HepG2 (cell line): ENCODE results near the gene GDF2. TPM values are rescaled to one million over a fixed set of nuclear protein-coding genes. Genes with fewer than 3 reads are reported as not detected.

Experiments used
- HNF4A ChIP-seq: sonication (generic); formaldehyde crosslinking; IDR thresholded peaks from 2 replicates; pipeline ENCODE4 v1.4.0; 2020; ENCODE audit warnings: missing genetic modification reagents
- HNRNPLL ChIP-seq: fragments of 200-400 bp; formaldehyde crosslinking; IDR thresholded peaks from 2 replicates; pipeline ENCODE4 v1.6.1; 2017; ENCODE audit warnings: mild to moderate bottlenecking, low read depth, low read length; ENCODE audit not compliant: poor library complexity, severe bottlenecking
- HOXA3 ChIP-seq: sonication (generic); formaldehyde crosslinking; IDR thresholded peaks from 2 replicates; pipeline ENCODE4 v1.5.0; 2020; ENCODE audit warnings: missing genetic modification reagents
- KAT2B ChIP-seq: fragments of 150-350 bp; IDR thresholded peaks from 2 replicates; pipeline ENCODE4 v1.6.1; 2014; ENCODE audit warnings: low read depth, low read length, borderline replicate concordance
- NFATC3 ChIP-seq: sonication (generic); formaldehyde crosslinking; IDR thresholded peaks from 2 replicates; pipeline ENCODE4 v1.5.1; 2020; ENCODE audit warnings: mild to moderate bottlenecking, missing genetic modification reagents
- ZFY ChIP-seq: sonication (generic); formaldehyde crosslinking; IDR thresholded peaks from 2 replicates; pipeline ENCODE4 v1.4.0; 2020; ENCODE audit warnings: missing genetic modification reagents
- ZKSCAN8 ChIP-seq: IDR thresholded peaks from 2 replicates; pipeline ENCODE4 v1.6.1; 2016; ENCODE audit warnings: borderline replicate concordance, missing genetic modification reagents, missing compliant biosample characterization
- ZNF354B ChIP-seq: sonication (generic); formaldehyde crosslinking; IDR thresholded peaks from 2 replicates; pipeline ENCODE4 v1.8.0; 2022; ENCODE audit warnings: mild to moderate bottlenecking, missing genetic modification reagents
- polyA plus RNA-seq, 8 experiments: library from polyadenylated mRNA; depleted of rRNA in 3 of 8; stranded (reverse) in 7 of 8; unstranded in 1 of 8; fragments of >200 nt; fragmentation: Illumina TruSeq in 4 of 8; extraction: Trizol in 4 of 8; gene quantifications; 2 replicates each; pipeline versions ENCODE4 v1.2.1 to v1.2.3, GENCODE V29; 2011 to 2016; ENCODE audit warnings: low read depth in 4 of 8, missing spikeins in 1 of 8, mixed read lengths in 1 of 8; ENCODE audit not compliant: insufficient read depth in 1 of 8
- total RNA-seq, 5 experiments: library from RNA; depleted of rRNA; stranded (reverse); fragments of >200 nt; fragmentation: Illumina TruSeq; extraction: Trizol; gene quantifications; 2 replicates each; pipeline ENCODE4 v1.2.3, GENCODE V29; 2016; ENCODE audit warnings: low read depth in 1 of 5
- TF ChIP-seq, protein P1 (sequence below): sonication (generic); formaldehyde crosslinking; IDR thresholded peaks from 2 replicates; pipeline ENCODE4 v1.4.0; 2020; ENCODE audit warnings: missing genetic modification reagents
- TF ChIP-seq, protein P2 (sequence below): IDR thresholded peaks from 2 replicates; pipeline ENCODE4 v1.6.1; 2012; ENCODE audit warnings: inconsistent platforms
- TF ChIP-seq, protein P3 (sequence below): sonication (generic); formaldehyde crosslinking; IDR thresholded peaks from 2 replicates; pipeline ENCODE4 v1.4.0; 2020; ENCODE audit warnings: mild to moderate bottlenecking, missing genetic modification reagents
- TF ChIP-seq, protein P4 (sequence below): sonication (generic); formaldehyde crosslinking; IDR thresholded peaks from 2 replicates; pipeline ENCODE4 v1.5.1; 2020; ENCODE audit warnings: mild to moderate bottlenecking, missing genetic modification reagents, moderate library complexity

The GDF2 gene
- total and polyA plus RNA-seq, 2 of the 13 experiments (the other 11 are each of a cell fraction or from before 2014, with no cell fraction given) = not detected

DNA sequence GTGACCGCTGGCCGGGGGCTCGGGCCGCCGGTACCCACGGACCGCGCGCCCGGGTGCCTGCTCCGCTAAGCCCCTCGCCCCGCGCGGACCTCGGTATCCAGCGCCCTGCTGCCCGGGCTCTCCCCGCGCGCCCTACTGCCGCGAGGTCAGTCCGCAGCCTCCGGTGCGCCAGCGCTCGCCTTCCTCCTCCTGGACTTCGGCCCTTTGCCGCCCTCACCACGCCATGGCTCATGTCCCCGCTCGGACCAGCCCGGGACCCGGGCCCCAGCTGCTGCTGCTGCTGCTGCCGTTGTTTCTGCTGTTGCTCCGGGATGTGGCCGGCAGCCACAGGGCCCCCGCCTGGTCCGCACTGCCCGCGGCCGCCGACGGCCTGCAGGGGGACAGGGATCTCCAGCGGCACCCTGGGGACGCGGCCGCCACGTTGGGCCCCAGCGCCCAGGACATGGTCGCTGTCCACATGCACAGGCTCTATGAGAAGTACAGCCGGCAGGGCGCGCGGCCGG lies 21.8 kb upstream of the GDF2 start (continued):
- TF ChIP-seq, protein P1, sequence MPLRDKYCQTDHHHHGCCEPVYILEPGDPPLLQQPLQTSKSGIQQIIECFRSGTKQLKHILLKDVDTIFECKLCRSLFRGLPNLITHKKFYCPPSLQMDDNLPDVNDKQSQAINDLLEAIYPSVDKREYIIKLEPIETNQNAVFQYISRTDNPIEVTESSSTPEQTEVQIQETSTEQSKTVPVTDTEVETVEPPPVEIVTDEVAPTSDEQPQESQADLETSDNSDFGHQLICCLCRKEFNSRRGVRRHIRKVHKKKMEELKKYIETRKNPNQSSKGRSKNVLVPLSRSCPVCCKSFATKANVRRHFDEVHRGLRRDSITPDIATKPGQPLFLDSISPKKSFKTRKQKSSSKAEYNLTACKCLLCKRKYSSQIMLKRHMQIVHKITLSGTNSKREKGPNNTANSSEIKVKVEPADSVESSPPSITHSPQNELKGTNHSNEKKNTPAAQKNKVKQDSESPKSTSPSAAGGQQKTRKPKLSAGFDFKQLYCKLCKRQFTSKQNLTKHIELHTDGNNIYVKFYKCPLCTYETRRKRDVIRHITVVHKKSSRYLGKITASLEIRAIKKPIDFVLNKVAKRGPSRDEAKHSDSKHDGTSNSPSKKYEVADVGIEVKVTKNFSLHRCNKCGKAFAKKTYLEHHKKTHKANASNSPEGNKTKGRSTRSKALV (CRISPR knock-in tag) = peak; percentile 98
- TF ChIP-seq ZNF354B (no peak), HNF4A (CRISPR knock-in tag) (peak; percentile 68), ZKSCAN8 (no peak), KAT2B (no peak), NFATC3 (CRISPR knock-in tag) (no peak), HNRNPLL (peak; percentile 49), HOXA3 (peak; percentile 15; the same call in 1 of the 2 replicates), ZFY (peak; percentile 19; the same call in 1 of the 2 replicates)
- TF ChIP-seq, protein P2, sequence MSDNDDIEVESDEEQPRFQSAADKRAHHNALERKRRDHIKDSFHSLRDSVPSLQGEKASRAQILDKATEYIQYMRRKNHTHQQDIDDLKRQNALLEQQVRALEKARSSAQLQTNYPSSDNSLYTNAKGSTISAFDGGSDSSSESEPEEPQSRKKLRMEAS = 0 out of 2 replicates have a peak, but pooled peaks have one; percentile 22
- TF ChIP-seq, protein P3, sequence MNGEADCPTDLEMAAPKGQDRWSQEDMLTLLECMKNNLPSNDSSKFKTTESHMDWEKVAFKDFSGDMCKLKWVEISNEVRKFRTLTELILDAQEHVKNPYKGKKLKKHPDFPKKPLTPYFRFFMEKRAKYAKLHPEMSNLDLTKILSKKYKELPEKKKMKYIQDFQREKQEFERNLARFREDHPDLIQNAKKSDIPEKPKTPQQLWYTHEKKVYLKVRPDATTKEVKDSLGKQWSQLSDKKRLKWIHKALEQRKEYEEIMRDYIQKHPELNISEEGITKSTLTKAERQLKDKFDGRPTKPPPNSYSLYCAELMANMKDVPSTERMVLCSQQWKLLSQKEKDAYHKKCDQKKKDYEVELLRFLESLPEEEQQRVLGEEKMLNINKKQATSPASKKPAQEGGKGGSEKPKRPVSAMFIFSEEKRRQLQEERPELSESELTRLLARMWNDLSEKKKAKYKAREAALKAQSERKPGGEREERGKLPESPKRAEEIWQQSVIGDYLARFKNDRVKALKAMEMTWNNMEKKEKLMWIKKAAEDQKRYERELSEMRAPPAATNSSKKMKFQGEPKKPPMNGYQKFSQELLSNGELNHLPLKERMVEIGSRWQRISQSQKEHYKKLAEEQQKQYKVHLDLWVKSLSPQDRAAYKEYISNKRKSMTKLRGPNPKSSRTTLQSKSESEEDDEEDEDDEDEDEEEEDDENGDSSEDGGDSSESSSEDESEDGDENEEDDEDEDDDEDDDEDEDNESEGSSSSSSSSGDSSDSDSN (CRISPR knock-in tag) = peak; percentile 66
- TF ChIP-seq, protein P4, sequence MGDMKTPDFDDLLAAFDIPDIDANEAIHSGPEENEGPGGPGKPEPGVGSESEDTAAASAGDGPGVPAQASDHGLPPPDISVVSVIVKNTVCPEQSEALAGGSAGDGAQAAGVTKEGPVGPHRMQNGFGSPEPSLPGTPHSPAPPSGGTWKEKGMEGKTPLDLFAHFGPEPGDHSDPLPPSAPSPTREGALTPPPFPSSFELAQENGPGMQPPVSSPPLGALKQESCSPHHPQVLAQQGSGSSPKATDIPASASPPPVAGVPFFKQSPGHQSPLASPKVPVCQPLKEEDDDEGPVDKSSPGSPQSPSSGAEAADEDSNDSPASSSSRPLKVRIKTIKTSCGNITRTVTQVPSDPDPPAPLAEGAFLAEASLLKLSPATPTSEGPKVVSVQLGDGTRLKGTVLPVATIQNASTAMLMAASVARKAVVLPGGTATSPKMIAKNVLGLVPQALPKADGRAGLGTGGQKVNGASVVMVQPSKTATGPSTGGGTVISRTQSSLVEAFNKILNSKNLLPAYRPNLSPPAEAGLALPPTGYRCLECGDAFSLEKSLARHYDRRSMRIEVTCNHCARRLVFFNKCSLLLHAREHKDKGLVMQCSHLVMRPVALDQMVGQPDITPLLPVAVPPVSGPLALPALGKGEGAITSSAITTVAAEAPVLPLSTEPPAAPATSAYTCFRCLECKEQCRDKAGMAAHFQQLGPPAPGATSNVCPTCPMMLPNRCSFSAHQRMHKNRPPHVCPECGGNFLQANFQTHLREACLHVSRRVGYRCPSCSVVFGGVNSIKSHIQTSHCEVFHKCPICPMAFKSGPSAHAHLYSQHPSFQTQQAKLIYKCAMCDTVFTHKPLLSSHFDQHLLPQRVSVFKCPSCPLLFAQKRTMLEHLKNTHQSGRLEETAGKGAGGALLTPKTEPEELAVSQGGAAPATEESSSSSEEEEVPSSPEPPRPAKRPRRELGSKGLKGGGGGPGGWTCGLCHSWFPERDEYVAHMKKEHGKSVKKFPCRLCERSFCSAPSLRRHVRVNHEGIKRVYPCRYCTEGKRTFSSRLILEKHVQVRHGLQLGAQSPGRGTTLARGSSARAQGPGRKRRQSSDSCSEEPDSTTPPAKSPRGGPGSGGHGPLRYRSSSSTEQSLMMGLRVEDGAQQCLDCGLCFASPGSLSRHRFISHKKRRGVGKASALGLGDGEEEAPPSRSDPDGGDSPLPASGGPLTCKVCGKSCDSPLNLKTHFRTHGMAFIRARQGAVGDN (CRISPR knock-in tag) = peak; percentile 46
